ENCODE measurements around the gene CSNK1A1.
"Not testable (repeated sequence)": the region's sequence is repeated elsewhere in the genome, so short reads cannot be mapped to it uniquely, and the experiment has no call there.

Gene CSNK1A1

GRCh38 chr5:149447373-149448367, 103.6 kb downstream of the CSNK1A1 start:
- DNase-seq (ENCODE audit: low spot score): no peak
- no peak overlapping the region for H4K91ac ChIP-seq (ENCODE audit: low read depth, low read length, poor library complexity)

GRCh38 chr5:149446794-149447193, 104.4 kb downstream of the CSNK1A1 start:
- not testable (repeated sequence) for H2BK12ac ChIP-seq (ENCODE audit: low read length); H3K4me3 ChIP-seq (ENCODE audit: low read length in 2 of 2); H4K8ac ChIP-seq (ENCODE audit: low read depth, low read length); DNase-seq (ENCODE audit: low spot score); H2BK5ac ChIP-seq (ENCODE audit: low read length); H2AFZ ChIP-seq (ENCODE audit: low read length); H2BK120ac ChIP-seq (ENCODE audit: low read depth, low read length); H3K23ac ChIP-seq (ENCODE audit: low read depth, low read length, poor library complexity); H3K18ac ChIP-seq (ENCODE audit: low read length); H3K79me1 ChIP-seq (ENCODE audit: low read depth, low read length); H3K14ac ChIP-seq (ENCODE audit: low read length); H2BK15ac ChIP-seq (ENCODE audit: low read length); H3K9me3 ChIP-seq (replicated peaks in 1 of 2; ENCODE audit: control insufficient read depth in 2 of 2, insufficient read depth in 1 of 2, low read depth in 1 of 2, low read length in 2 of 2); H3K9ac ChIP-seq (ENCODE audit: low read depth, low read length, poor library complexity); H3K4me2 ChIP-seq (ENCODE audit: insufficient read depth, low read length, poor library complexity, severe bottlenecking); H2AK5ac ChIP-seq (ENCODE audit: low read depth, low read length); H3K36me3 ChIP-seq (replicated peaks in 1 of 2; ENCODE audit: control insufficient read depth in 2 of 2, insufficient read depth in 2 of 2, low read length in 2 of 2); H3K4ac ChIP-seq (ENCODE audit: low read length); H3K27ac ChIP-seq (replicated peaks; ENCODE audit: low read length); H4K91ac ChIP-seq (ENCODE audit: low read depth, low read length, poor library complexity); H3K27me3 ChIP-seq (ENCODE audit: control insufficient read depth in 3 of 3, insufficient read depth in 3 of 3, low read depth in 1 of 3, low read length in 3 of 3)
- WGBS, 2 donors (ENCODE audit: extremely low coverage in 2 of 2, insufficient read length in 2 of 2, insufficient replicate concordance in 1 of 2): no CpG with 5 or more reads among the region's 3 CpGs
- peaks cover 3 to 10% of the 10 kb centered on the region in 2 donors for H3K4me1 ChIP-seq (ENCODE audit: control insufficient read depth in 2 of 2, insufficient read depth in 1 of 2, low read depth in 1 of 2, low read length in 2 of 2)

More at GRCh38 chr5:149447373-149448367, 103.6 kb downstream of the CSNK1A1 start:
- Histone ChIP-seq H3K27ac (replicated peaks; ENCODE audit: low read length) (no peak overlapping the region), H2AFZ (ENCODE audit: low read length) (peak overlapping the region; percentile 18), H2BK120ac (ENCODE audit: low read depth, low read length) (no peak overlapping the region), H3K9ac (ENCODE audit: low read depth, low read length, poor library complexity) (no peak overlapping the region), H3K23ac (ENCODE audit: low read depth, low read length, poor library complexity) (no peak overlapping the region), H2AK5ac (ENCODE audit: low read depth, low read length) (no peak overlapping the region), H3K36me3 (replicated peaks in 1 of 2; ENCODE audit: control insufficient read depth in 2 of 2, insufficient read depth in 2 of 2, low read length in 2 of 2) (no peaks in the 10 kb centered on the region), H3K4me1 (ENCODE audit: control insufficient read depth in 2 of 2, insufficient read depth in 1 of 2, low read depth in 1 of 2, low read length in 2 of 2) (peaks cover 5 to 13% of the 10 kb centered on the region in 2 donors), H3K9me3 (replicated peaks in 1 of 2; ENCODE audit: control insufficient read depth in 2 of 2, insufficient read depth in 1 of 2, low read depth in 1 of 2, low read length in 2 of 2) (no peaks in the 10 kb centered on the region), H3K4me2 (ENCODE audit: insufficient read depth, low read length, poor library complexity, severe bottlenecking) (no peak overlapping the region), H3K27me3 (ENCODE audit: control insufficient read depth in 3 of 3, insufficient read depth in 3 of 3, low read depth in 1 of 3, low read length in 3 of 3) (no peaks in the 10 kb centered on the region), H3K18ac (ENCODE audit: low read length) (no peak overlapping the region), H4K8ac (ENCODE audit: low read depth, low read length) (no peak overlapping the region), H2BK5ac (ENCODE audit: low read length) (no peak overlapping the region), H3K79me1 (ENCODE audit: low read depth, low read length) (no peaks in the 10 kb centered on the region), H3K4ac (ENCODE audit: low read length) (no peak overlapping the region), H3K14ac (ENCODE audit: low read length) (no peak overlapping the region), H2BK12ac (ENCODE audit: low read length) (no peak overlapping the region), H3K4me3 (ENCODE audit: low read length in 2 of 2) (no peak overlapping the region), H2BK15ac (ENCODE audit: low read length) (no peak overlapping the region)
- no CpG with 5 or more reads among the region's 12 CpGs for WGBS, 2 donors (ENCODE audit: extremely low coverage in 2 of 2, insufficient read length in 2 of 2, insufficient replicate concordance in 1 of 2)

DNA sequence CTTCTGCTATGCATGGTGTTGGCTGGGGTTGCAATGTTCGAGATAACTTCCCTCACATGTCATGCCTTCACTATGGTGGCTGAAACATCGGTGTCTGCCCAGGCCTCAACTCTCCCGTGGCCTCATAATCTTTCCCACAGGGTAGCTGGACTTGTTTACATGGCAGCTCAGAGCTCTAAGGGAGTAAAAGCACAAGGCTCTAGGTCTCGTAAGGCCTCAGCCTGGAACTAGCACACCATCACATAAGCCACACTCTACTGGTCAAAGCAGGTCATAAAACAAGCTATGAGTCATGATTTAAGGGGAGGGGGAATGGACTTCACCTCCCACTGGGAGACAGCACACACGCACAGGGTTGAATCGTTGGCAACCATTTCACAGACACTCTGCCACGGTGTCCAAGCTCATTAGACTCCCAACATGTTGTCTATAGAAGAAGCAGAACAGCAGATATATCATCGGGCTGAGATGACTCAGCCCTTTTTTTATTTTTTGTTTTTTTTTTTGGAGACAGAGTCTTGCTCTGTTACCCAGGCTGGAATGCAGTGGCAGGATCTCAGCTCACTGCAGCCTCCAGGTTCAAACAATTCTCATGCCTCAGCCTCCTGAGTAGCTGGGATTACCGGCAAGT, 105.4 kb downstream of the CSNK1A1 start:
- Histone ChIP-seq H4K91ac (ENCODE audit: low read depth, low read length, poor library complexity) (no peak overlapping the region), H2BK15ac (ENCODE audit: low read length) (no peak overlapping the region), H3K4me3 (ENCODE audit: low read length in 2 of 2) (no peak overlapping the region), H3K4me2 (ENCODE audit: insufficient read depth, low read length, poor library complexity, severe bottlenecking) (no peak overlapping the region), H3K14ac (ENCODE audit: low read length) (no peak overlapping the region), H4K8ac (ENCODE audit: low read depth, low read length) (no peak overlapping the region), H3K4ac (ENCODE audit: low read length) (no peak overlapping the region), H3K23ac (ENCODE audit: low read depth, low read length, poor library complexity) (no peak overlapping the region), H3K27ac (replicated peaks; ENCODE audit: low read length) (no peak overlapping the region), H3K9ac (ENCODE audit: low read depth, low read length, poor library complexity) (no peak overlapping the region), H2BK120ac (ENCODE audit: low read depth, low read length) (no peak overlapping the region), H2AFZ (ENCODE audit: low read length) (peak overlapping the region; percentile 59), H3K18ac (ENCODE audit: low read length) (no peak overlapping the region), H2AK5ac (ENCODE audit: low read depth, low read length) (no peak overlapping the region), H3K79me1 (ENCODE audit: low read depth, low read length) (no peaks in the 10 kb centered on the region), H3K36me3 (replicated peaks in 1 of 2; ENCODE audit: control insufficient read depth in 2 of 2, insufficient read depth in 2 of 2, low read length in 2 of 2) (no peaks in the 10 kb centered on the region), H3K4me1 (ENCODE audit: control insufficient read depth in 2 of 2, insufficient read depth in 1 of 2, low read depth in 1 of 2, low read length in 2 of 2) (peaks cover 3 to 10% of the 10 kb centered on the region in 2 donors), H3K9me3 (replicated peaks in 1 of 2; ENCODE audit: control insufficient read depth in 2 of 2, insufficient read depth in 1 of 2, low read depth in 1 of 2, low read length in 2 of 2) (no peaks in the 10 kb centered on the region), H2BK12ac (ENCODE audit: low read length) (no peak overlapping the region), H3K27me3 (ENCODE audit: control insufficient read depth in 3 of 3, insufficient read depth in 3 of 3, low read depth in 1 of 3, low read length in 3 of 3) (no peaks in the 10 kb centered on the region), H2BK5ac (ENCODE audit: low read length) (no peak overlapping the region)
- WGBS, 2 donors (ENCODE audit: extremely low coverage in 2 of 2, insufficient read length in 2 of 2, insufficient replicate concordance in 1 of 2): no CpG with 5 or more reads among the region's 9 CpGs
- no peak for DNase-seq (ENCODE audit: low spot score)

DNA sequence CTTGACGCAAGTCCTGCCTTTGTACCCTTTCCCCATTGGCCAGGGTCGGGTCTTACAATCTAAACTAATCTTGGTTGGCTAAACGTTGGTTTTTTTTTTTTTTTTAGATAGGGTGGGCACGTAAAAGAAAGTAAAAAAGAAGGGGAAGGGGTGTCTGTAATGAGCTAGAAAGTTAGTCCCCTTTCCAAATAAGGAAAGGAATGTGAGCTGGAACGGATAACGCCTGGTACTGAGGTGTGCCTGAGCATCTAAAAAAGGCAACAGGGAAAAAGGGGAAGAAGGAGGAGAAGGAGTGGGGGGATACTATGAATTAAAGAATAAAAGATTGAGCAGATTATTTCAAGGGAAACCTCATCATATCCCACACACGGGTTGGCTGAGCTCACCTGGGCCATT, 105.9 kb downstream of the CSNK1A1 start:
- Histone ChIP-seq H2BK12ac (ENCODE audit: low read length) (no peak overlapping the region), H2AK5ac (ENCODE audit: low read depth, low read length) (no peak overlapping the region), H3K9me3 (replicated peaks in 1 of 2; ENCODE audit: control insufficient read depth in 2 of 2, insufficient read depth in 1 of 2, low read depth in 1 of 2, low read length in 2 of 2) (no peaks in the 10 kb centered on the region), H3K9ac (ENCODE audit: low read depth, low read length, poor library complexity) (no peak overlapping the region), H2BK120ac (ENCODE audit: low read depth, low read length) (no peak overlapping the region), H3K23ac (ENCODE audit: low read depth, low read length, poor library complexity) (no peak overlapping the region), H4K91ac (ENCODE audit: low read depth, low read length, poor library complexity) (no peak overlapping the region), H3K4me3 (ENCODE audit: low read length in 2 of 2) (no peak overlapping the region), H3K27ac (replicated peaks; ENCODE audit: low read length) (no peak overlapping the region), H3K4ac (ENCODE audit: low read length) (no peak overlapping the region), H3K14ac (ENCODE audit: low read length) (no peak overlapping the region), H2AFZ (ENCODE audit: low read length) (peak overlapping the region; percentile 59), H4K8ac (ENCODE audit: low read depth, low read length) (no peak overlapping the region), H2BK15ac (ENCODE audit: low read length) (no peak overlapping the region), H3K79me1 (ENCODE audit: low read depth, low read length) (no peaks in the 10 kb centered on the region), H3K4me1 (ENCODE audit: control insufficient read depth in 2 of 2, insufficient read depth in 1 of 2, low read depth in 1 of 2, low read length in 2 of 2) (peaks cover 3 to 10% of the 10 kb centered on the region in 2 donors), H3K4me2 (ENCODE audit: insufficient read depth, low read length, poor library complexity, severe bottlenecking) (no peak overlapping the region), H3K36me3 (replicated peaks in 1 of 2; ENCODE audit: control insufficient read depth in 2 of 2, insufficient read depth in 2 of 2, low read length in 2 of 2) (no peaks in the 10 kb centered on the region), H3K27me3 (ENCODE audit: control insufficient read depth in 3 of 3, insufficient read depth in 3 of 3, low read depth in 1 of 3, low read length in 3 of 3) (no peaks in the 10 kb centered on the region), H2BK5ac (ENCODE audit: low read length) (no peak overlapping the region), H3K18ac (ENCODE audit: low read length) (no peak overlapping the region)
- no CpG with 5 or more reads among the region's 7 CpGs for WGBS, 2 donors (ENCODE audit: extremely low coverage in 2 of 2, insufficient read length in 2 of 2, insufficient replicate concordance in 1 of 2)
- no peak for DNase-seq (ENCODE audit: low spot score)

All from neuronal stem cell (in vitro differentiated cells).